ENCODE data around the gene RAD23B. TPM values are rescaled to one million over a fixed set of nuclear protein-coding genes. Genes with fewer than 3 reads are reported as not detected.

Gene RAD23B
- total and polyA plus RNA-seq, 2 of the 13 experiments (the other 11 are each of a cell fraction or from before 2014, with no cell fraction given): 133 to 156 TPM

DNA sequence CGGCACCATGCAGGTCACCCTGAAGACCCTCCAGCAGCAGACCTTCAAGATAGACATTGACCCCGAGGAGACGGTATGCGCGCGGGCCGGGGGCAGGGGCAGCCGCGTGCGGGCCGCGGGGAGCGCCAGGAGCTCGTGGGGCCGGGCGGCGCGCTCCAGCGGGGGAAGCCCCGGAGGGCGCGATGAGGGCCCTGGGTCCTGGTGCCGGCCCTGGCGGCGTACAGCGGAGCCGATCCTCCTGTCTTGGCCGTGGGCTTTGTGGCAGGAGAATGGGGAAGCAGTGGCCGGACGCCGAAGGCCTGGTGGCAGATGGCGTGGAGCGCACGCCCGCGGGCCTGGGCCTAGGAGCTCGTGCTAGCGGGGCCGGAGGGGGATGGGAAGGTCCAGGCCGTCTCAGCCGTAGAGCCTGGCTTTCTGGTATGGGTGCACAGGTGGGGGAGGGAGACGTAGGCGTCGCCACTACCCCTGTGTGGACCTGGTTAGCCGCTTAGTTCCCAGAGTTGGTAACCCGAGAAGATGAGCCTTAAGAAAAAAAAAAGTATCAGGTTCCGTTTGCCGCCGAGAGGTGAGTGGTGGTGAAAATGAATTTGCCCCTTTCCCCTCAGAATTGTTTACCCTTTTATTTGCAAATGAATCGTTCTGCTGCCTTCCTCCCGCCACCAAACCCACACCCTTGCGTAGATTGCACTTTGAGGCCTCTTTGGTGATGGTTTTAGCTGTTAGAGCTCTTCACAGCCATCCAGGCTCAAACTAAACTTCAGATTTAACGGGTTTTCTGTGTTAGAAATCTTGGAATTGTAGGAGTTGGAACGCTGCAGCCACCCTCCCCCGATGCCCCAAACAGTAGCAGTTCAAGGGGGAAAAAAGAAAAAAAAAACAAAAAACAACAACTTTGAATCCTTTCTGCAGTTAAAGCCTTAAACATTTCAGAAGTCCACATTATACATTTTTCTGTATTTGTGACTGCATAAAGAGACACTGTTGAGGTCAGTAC lies 841 bp downstream of the RAD23B start (continued):
- TF ChIP-seq ZNF562 (CRISPR knock-in tag; IDR thresholded peaks at IDR 0.05; ENCODE audit: borderline replicate concordance): no peak
- no peak for TF ChIP-seq ZFP36L2 (CRISPR knock-in tag; IDR thresholded peaks at IDR 0.05)
- TF ChIP-seq, protein P1, sequence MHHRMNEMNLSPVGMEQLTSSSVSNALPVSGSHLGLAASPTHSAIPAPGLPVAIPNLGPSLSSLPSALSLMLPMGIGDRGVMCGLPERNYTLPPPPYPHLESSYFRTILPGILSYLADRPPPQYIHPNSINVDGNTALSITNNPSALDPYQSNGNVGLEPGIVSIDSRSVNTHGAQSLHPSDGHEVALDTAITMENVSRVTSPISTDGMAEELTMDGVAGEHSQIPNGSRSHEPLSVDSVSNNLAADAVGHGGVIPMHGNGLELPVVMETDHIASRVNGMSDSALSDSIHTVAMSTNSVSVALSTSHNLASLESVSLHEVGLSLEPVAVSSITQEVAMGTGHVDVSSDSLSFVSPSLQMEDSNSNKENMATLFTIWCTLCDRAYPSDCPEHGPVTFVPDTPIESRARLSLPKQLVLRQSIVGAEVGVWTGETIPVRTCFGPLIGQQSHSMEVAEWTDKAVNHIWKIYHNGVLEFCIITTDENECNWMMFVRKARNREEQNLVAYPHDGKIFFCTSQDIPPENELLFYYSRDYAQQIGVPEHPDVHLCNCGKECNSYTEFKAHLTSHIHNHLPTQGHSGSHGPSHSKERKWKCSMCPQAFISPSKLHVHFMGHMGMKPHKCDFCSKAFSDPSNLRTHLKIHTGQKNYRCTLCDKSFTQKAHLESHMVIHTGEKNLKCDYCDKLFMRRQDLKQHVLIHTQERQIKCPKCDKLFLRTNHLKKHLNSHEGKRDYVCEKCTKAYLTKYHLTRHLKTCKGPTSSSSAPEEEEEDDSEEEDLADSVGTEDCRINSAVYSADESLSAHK (CRISPR knock-in tag; IDR thresholded peaks at IDR 0.05; ENCODE audit: borderline replicate concordance): no peak
- TF ChIP-seq ZNF143 (CRISPR knock-in tag; IDR thresholded peaks at IDR 0.05): 0 out of 2 replicates have a peak, but pooled peaks have one; percentile 13
- TF ChIP-seq ZNF264 (CRISPR knock-in tag; IDR thresholded peaks at IDR 0.05): 0 out of 2 replicates have a peak, but pooled peaks have one; percentile 25
- TF ChIP-seq ZNF660 (CRISPR knock-in tag; IDR thresholded peaks at IDR 0.05; ENCODE audit: borderline replicate concordance, low read depth): no peak
- TF ChIP-seq DNMT3B (CRISPR knock-in tag; conservative IDR thresholded peaks at IDR 0.05): no peak
- TF ChIP-seq, protein P2, sequence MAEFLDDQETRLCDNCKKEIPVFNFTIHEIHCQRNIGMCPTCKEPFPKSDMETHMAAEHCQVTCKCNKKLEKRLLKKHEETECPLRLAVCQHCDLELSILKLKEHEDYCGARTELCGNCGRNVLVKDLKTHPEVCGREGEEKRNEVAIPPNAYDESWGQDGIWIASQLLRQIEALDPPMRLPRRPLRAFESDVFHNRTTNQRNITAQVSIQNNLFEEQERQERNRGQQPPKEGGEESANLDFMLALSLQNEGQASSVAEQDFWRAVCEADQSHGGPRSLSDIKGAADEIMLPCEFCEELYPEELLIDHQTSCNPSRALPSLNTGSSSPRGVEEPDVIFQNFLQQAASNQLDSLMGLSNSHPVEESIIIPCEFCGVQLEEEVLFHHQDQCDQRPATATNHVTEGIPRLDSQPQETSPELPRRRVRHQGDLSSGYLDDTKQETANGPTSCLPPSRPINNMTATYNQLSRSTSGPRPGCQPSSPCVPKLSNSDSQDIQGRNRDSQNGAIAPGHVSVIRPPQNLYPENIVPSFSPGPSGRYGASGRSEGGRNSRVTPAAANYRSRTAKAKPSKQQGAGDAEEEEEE (CRISPR knock-in tag; IDR thresholded peaks at IDR 0.05; ENCODE audit: borderline replicate concordance): 0 out of 2 replicates have a peak, but pooled peaks have one; percentile 55
- peak; percentile 74 for TF ChIP-seq ASH2L (IDR thresholded peaks at IDR 0.05; ENCODE audit: insufficient read length, low read depth, low read length)
- TF ChIP-seq, protein P3, sequence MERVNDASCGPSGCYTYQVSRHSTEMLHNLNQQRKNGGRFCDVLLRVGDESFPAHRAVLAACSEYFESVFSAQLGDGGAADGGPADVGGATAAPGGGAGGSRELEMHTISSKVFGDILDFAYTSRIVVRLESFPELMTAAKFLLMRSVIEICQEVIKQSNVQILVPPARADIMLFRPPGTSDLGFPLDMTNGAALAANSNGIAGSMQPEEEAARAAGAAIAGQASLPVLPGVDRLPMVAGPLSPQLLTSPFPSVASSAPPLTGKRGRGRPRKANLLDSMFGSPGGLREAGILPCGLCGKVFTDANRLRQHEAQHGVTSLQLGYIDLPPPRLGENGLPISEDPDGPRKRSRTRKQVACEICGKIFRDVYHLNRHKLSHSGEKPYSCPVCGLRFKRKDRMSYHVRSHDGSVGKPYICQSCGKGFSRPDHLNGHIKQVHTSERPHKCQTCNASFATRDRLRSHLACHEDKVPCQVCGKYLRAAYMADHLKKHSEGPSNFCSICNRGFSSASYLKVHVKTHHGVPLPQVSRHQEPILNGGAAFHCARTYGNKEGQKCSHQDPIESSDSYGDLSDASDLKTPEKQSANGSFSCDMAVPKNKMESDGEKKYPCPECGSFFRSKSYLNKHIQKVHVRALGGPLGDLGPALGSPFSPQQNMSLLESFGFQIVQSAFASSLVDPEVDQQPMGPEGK (CRISPR knock-in tag; IDR thresholded peaks at IDR 0.05): peak; percentile 35; the same call in 1 of the 2 replicates
- TF ChIP-seq, protein P4, sequence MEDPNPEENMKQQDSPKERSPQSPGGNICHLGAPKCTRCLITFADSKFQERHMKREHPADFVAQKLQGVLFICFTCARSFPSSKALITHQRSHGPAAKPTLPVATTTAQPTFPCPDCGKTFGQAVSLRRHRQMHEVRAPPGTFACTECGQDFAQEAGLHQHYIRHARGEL (CRISPR knock-in tag; IDR thresholded peaks at IDR 0.05): no peak
- TF ChIP-seq MEIS2 (CRISPR knock-in tag; IDR thresholded peaks at IDR 0.05): no peak; the same call in 1 of the 2 replicates
- TF ChIP-seq TSC22D2 (CRISPR knock-in tag; IDR thresholded peaks at IDR 0.05; ENCODE audit: borderline replicate concordance): 0 out of 2 replicates have a peak, but pooled peaks have one; percentile 50
- no peak for TF ChIP-seq GZF1 (CRISPR knock-in tag; IDR thresholded peaks at IDR 0.05)
- 0 out of 2 replicates have a peak, but pooled peaks have one; percentile 28 for TF ChIP-seq ZNF878 (CRISPR knock-in tag; IDR thresholded peaks at IDR 0.05)
- no peak for TF ChIP-seq MTF2 (CRISPR knock-in tag; IDR thresholded peaks at IDR 0.05; ENCODE audit: borderline replicate concordance)
- TF ChIP-seq ZNF24 (IDR thresholded peaks at IDR 0.05): no peak
- TF ChIP-seq SIN3A (IDR thresholded peaks at IDR 0.05; ENCODE audit: borderline replicate concordance, low read depth, low read length): 0 out of 2 replicates have a peak, but pooled peaks have one; percentile 29
- TF ChIP-seq, protein P5, sequence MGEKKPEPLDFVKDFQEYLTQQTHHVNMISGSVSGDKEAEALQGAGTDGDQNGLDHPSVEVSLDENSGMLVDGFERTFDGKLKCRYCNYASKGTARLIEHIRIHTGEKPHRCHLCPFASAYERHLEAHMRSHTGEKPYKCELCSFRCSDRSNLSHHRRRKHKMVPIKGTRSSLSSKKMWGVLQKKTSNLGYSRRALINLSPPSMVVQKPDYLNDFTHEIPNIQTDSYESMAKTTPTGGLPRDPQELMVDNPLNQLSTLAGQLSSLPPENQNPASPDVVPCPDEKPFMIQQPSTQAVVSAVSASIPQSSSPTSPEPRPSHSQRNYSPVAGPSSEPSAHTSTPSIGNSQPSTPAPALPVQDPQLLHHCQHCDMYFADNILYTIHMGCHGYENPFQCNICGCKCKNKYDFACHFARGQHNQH (CRISPR knock-in tag; IDR thresholded peaks at IDR 0.05): no peak; the same call in 1 of the 2 replicates
- TF ChIP-seq ZFP1 (CRISPR knock-in tag; IDR thresholded peaks at IDR 0.05): no peak
- no peak; the same call in 1 of the 2 replicates for TF ChIP-seq PHF20 (CRISPR knock-in tag; IDR thresholded peaks at IDR 0.05)

All from HepG2 (cell line).